Suppressor macrophage treated with lipopolysaccharide for 1 hour (primary cell): Measurements from ENCODE around the gene MICOS13.
"Not testable (repeated sequence)": the region's sequence is repeated elsewhere in the genome, so short reads cannot be mapped to it uniquely, and the experiment has no call there.

Source experiments
- DNase-seq, 3 donors: peaks; one replicate each; pipeline ENCODE4 v3.0.0-alpha.2; 2020 to 2022

MICOS13 gene

DNA sequence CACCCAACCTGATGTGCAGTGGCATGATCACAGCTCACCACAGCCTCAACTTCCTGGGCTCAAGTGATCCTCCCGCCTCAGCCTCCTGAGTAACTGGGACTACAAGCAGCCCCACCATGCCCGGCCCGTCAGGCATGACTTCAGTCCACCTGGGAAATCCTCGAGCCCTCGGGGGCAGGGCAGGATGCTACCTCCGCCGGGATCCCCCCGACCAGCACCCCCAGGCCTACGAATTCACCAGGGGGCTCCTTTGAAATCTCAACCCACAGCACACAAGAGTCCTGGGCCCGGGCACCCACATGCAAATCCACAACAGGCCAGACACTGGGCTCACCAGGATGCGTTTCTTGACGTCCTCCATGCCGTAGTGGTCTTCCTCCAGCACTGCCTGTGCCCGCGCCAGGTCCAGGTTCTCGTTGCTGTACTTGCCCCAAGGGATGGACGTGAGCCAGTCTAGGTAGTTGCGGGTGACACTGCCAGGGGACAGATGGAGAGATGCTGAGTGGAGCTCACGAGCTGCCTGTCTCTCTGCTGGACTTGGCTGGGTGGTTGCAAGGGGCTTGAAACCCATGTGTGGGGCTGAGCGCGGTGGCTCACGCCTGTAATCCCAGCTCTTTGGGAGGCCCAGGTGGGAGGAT, 20.3 kb upstream of the MICOS13 start:
- no peak for DNase-seq

DNA sequence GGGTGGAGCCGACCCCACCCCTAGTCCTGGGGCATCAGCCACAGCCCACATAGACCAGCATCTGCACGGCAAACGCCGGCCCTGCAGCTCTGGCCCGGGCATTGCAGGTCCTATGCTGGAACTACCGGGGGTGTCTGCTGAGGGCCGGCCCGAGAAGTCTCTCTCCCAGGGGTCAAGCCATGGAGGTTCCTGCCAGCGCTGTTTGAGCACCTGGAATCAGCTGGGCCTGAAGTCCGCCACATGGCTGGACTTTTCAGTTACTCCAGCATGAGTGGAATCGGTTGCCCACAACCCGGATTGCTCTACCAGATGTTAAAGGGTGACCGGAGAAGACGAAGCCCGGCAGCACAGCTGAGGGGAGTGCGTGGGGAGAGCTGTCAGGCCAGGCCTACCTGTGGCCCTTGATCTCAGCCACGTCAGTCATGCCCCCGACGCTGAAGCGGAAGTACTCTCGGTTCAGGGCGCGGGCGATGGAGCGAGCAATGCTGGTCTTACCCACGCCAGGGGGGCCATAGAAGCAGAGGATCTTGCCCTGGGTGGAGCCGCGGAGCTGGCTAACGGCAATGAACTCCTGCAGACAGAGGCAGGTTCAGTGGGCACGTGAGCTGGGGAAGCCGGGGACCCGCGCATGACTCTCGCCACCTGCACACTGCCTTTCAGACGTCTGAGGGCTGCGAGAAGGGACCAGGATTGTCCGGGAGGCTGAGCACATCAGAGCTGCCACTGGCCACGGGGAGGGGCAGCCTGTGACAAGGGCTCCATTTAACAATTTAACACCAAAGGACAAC, 18.5 kb upstream of the MICOS13 start:
- no peak for DNase-seq

DNA sequence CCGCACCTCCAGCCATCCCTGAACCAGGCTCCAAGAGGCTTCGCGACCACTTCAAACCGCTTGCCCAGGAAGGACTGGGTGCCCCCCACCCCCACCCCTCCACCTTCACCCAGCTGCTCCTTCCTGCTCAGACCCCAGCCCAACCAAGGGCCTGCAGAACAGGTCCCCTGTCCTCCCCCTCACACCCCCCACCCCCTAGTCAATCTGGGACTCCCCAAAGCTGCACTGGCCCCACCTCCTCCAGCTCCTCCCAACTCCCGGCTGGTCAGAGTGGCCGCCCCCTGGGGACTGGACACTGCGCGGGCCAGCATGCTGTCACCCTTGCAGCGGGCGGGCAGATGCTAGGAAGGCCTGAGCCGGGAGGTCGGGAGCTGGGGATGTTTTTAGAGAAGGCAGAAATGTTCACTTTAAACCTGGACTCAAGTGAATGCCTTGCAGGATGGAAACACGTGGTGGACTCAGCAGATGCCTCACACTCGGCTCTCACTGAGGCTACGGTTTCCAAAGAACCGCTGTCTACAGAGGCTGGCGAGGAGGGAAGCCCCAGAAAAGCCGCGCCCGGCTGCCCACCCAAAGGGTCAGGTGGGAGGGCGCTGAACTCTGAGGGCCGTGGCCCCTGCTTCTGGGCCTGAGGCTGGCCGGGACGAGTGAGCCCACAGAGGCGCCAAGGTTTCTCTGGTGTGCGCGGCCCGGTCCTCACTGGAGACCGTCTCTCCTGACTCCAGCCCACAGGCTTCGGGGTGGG, 17.7 kb upstream of the MICOS13 start:
- no peak for DNase-seq

DNA sequence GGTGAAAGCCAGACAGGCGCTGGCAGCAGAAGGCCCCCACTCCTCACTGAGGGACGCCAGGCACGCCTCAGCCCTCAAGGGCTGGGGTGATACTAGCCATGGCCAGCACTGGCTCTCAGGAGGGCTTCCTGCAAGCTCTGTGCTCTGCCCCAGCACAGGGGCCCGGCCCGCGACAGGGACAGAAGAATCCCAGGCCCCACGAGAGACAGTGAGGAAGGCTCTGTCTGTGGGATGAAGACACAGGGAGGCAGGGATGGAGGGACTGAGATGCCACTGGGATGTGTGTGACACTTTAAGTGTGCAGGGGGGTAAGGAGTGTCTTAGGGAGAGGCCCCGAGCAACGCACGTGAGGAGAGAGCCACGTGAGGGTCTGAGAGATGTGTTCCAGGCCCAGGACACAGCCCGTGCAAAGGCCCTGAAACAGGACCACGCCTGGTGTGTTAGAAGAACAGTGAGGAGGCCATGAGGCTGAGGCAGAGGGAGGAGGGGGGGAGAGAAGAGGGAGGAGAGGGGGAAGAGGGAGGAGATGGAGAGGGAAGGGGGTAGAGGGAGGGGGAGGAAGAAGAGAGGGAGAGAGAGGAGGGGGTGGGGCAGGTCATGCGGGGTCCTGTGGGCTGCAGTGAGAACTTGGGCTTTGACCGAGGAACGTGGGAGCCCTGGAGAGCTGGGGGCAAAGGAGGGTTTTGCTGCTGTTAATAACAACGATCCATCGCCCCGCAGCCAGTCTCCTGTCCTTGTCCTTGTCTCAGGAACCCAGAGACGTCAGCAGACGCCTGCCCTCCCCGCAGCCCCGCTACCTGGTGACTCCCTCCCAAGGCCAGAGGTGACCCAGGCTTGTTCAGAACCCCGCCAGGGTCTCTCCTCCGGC, 16.9 kb upstream of the MICOS13 start:
- no peak for DNase-seq

DNA sequence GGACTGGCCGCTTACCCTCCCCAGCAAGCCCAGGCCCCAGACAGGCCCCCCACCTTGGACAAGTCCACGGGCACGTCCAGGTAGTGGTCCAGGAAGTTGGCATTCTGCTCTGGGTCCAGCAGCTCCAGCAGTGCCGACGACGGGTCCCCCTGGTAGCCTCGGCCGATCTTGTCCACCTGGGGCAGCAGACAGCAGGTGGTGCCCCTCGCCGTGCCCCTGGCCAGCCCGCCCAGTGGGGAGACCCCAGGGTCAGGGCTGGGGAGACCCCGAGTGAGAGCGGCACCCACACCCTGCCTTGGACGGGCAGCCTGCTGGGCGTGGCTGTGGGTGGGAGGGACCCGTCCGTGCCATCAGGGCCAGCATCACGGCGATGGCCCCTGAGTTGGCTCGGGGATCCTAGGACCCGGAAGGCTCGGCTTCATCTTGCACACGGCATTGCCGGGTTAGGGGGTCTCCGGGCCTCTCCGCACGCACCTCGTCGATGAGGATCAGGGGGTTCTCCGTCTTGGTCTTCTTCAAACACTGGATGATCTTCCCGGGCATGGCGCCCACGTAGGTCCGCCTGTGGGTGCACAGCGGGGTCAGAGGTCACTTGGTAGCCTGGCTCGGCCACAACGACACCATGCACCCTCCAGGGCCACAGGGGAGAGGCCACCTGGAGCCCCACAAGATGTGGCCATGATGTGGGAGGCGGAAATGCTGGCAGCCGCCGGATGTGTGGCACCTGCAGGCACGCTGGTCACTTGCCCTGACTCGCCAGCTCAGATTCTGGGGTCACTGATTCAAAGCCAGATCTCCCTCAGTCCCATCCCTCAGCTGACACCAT, 16.1 kb upstream of the MICOS13 start:
- no peak for DNase-seq

DNA sequence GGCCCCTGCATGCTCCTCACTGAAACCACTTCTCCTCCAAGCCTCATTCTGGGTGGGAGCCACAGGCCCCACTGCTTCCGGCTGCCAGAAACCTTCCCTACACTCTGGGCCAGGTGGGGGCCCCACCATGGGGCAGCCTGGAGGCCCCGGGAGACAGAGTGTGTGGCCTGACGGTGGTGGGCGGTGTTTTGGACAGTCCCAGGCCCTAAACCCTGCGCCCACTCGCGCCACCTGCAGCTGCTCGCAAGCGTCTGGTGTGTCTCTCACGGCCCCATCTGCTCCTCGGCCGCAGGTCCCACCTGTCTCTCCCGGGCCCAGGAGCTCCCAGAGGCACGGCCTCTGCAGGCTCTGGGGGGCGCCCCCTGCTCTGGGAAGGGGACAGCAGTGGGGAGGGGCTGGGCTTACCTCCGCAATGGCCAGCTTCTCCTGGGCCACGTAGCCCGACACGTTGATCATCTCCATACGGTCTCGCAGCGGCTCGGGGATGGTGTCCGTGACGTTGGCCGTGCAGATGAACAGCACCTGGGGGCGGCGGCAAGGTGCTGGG, 15.4 kb upstream of the MICOS13 start:
- DNase-seq = no peak

DNA sequence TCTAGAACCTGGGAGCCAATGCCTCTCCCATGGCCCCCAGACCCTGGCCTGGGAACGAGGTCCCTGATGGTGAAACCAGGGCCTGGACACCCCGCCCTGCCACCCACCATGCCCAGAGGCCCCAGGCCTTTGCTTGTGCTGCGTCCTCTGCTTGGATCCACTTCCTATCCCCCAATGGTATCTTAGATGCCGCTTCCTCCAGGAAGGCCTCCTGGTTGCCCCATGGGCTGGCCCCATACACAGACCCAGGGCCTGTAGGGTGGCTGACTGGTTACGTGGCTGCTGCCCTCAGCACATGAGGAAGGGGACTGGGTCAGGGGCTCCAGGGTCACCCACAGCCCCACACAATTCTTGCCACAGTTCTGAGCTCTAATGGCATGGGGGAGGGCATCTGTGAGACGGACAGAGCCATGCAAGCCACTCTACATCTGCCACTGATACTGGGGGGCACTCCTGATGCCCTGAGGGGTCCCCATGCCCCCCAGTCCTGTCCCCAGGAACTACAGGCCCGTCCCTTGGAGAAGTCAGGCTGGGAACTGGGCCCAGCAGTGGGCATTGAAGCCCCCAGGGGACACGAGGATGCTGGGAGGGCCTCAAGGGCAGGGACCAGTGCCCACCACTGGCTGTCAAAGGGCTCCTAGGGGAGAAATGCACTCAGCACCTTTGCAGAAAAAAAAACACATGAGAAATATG, 14.8 kb upstream of the MICOS13 start:
- no peak for DNase-seq

DNA sequence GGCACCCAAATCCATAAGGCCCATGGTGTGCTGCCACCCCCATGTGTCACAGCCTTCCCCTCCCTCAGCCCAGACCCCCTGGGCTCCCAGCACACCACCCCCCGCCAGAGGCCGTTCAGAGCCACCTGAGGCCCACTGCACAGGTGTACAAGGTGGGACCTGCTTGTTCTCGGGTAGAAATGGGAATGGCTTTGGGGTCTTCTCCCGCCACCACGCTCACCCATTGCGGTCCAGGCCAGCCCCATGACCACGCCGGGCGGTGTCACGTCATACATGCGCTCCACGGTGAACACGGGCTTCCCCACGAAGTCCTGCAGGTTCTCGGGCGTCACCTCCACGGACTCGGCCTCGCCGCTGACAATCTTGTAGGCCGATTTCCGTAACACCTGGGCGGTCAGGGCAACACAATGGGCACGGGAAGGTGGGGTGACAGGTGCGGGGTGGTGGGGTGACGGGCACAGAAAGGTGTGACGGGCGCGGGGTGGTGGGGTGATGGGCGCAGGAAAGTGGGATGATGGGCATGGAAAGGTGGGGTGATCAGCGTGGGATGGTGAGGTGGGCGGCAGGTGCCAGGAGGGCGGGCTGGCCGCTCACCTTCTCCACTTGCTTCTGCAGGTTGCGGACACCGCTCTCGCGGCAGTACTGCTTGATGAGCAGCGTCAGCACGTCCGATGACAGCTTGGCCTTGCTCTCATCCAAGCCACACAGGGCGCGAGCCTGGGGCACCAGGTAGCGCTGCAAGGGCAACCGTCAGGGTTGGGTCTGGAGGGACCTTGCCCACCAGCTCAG, 14.0 kb upstream of the MICOS13 start:
- no peak for DNase-seq

DNA sequence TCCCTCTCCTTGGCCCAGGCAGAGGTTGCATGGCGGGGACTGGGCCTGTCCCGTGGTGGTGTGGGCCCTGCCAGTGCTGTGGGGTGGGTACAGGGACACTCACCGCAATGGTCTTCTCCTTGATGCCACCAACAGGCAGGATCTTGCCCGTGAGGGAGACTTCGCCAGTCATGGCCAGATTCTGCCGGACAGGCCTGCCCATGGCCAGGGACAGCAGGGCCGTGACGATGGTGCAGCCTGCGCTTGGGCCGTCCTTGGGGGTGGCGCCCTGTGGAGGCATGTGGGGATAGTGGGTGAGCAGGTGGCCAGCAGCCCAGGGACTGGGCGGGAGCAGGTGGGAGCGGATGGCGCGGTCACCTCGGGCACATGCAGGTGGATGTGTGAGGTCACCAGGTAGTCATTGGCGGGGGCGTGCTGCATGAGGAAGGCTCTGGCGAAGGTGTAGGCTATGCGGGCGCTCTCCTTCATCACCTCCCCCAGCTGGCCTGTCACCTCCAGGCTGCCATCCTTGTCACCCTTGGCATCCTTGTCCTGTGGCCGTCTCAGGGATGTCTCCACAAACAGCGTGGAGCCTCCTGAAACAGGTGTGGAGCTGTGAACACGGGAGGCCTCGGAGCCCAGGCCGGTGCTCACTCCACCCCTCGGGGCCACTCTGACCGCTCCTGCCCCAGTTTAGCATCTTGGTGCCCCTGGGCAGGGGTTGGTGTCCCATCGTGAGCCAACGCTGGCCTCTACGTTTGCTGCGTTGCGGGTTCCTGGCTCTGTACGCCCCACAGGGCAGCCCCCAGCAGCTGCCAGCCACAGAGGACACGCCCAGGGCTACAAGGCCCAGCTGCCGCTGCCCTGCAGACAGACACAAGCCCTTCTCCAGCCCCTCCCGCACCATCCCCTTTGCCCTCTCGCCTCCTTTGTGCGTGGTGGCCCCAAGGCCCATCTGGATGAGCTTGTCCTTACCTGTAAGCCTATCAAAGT, 13.2 kb upstream of the MICOS13 start:
- DNase-seq = no peak

DNA sequence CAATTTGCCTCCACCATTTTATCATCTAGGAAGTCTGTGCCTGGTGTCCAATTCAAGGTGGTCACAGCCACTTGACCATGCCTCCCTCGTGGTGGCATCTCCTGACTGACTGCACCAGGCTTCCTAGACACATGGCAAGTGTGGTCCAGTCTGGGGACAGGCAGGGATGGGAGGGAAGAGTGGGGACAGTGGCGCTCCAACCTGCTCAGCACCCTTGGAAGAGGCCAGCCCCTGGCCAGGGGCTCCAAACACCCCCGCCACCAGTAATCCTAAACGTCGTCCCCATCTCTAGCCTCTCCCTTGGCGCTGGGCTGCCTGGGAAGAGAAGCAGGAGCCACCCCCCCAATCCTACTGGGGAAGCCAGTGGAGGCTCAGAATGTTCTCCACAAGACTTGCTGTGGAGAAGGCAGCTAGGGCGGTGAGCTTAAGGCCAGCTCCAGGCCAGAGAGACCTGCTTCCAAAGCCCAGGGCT, 12.4 kb upstream of the MICOS13 start:
- no peak for DNase-seq

DNA sequence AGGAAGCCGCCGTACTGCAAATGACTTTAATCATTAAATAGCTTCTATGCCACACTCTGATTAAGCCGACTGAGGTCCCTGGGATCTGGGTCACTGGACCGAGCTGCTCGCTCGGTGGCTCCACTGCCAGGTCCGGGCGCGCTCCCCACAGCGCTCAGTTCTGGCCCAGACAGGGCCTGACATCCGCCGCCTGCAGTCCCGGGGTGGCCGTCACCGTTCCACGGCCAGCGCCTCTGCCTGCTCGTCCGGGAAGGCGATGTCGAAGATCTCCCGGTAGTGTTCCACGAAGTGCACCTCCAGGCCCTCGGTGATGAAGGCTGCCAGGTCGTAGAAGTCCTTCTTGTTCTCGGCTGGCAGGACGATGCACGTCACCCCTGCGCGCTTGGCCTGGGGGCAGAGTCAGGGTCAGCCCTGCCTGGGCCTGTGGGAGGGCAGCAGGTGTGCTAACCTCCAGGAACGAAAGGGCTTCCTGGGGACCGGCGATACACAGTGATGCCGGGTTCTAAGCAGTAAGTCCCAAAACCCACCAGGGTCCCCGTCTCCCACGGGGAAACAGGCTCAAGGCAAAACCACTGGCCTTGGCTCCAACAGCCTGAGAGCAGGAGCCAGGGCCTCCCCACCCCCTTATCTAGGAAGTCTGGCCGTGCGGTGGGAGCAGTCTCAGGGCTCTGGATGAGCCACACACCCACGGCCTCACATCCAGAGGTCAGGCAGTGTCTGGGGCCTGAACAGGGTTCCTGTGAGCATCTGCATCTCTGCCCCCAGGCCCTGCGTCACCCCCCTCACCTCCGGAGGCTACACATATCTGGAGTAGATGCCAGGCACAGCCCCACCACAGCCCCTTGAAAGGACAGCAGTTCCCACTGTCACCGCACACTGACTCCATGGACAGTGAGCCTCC, 11.8 kb upstream of the MICOS13 start:
- no peak for DNase-seq

DNA sequence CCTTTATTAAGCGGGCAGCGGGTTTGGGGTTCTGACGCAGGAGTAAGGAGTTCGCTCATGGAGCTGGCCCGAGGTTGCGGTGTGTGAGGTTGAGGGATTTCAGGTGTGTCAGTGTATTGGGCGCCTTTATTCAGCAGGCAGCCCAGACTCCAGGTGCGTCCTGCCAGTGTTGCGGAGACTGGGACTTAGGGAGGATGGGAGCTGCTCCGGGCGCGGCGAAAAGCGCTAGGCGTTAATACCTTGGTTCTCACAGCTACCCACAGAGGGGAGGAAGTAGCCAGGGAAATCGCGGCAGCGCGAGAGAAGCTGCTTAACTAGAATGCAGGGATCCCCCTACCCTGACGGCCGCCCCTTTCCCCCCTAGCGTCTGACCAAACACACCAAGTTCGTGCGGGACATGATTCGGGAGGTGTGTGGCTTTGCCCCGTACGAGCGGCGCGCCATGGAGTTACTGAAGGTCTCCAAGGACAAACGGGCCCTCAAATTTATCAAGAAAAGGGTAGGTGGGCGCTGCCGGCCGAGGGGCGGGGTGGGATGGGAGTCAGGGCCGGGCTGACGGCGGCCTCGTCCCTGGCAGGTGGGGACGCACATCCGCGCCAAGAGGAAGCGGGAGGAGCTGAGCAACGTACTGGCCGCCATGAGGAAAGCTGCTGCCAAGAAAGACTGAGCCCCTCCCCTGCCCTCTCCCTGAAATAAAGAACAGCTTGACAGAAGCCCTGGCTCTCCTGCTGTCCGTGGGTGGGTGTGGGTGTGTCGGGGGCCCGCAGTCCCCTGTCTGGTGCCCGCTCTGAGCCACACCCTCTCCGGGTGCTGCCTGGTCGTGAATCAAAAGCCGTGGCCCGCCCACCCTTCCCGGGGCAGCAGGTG, 10.9 kb upstream of the MICOS13 start:
- DNase-seq = peak; percentile 23 to 41 (median 35)

DNA sequence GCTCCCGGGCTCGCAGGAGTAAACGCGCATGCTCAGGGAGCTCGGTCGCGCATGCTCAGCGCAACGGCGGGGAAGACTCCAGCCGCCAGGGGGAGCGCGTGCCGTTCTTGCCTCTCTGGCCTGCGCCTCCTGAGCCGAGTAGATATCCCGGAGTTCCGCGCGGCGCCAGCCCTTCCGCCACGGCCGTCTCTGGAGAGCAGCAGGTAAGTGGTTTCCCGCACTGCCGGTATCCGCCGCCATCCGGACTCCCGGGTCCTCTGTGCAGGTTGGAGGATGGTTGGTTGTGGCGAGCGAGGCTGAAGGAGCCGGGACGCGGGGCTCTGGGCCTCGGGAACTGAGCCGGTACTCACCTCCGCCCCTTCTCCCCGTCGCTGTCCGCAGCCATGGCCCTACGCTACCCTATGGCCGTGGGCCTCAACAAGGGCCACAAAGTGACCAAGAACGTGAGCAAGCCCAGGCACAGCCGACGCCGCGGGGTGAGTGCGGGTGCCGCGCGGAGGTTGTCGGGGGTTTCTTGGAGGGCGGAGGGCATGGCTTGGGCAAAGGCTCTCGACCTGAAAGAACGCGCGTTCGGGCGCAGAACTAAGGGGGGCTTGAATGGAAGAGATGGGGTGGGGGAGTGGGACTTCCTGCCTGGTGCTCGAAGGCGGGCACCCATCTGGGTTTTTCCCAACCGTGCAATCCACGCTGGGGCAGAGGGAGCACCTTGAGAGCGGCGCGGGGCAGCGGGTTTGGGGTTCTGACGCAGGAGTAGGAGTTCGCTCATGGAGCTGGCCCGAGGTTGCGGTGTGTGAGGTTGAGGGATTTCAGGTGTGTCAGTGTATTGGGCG, 10.0 kb upstream of the MICOS13 start, which contains the start of gene RPL36:
RPL36 (plus strand) TSS at position 171 of the 830 bp plus-strand sequence; CDS start at position 384, 213 bp downstream.
- peak; percentile 99 for DNase-seq

DNA sequence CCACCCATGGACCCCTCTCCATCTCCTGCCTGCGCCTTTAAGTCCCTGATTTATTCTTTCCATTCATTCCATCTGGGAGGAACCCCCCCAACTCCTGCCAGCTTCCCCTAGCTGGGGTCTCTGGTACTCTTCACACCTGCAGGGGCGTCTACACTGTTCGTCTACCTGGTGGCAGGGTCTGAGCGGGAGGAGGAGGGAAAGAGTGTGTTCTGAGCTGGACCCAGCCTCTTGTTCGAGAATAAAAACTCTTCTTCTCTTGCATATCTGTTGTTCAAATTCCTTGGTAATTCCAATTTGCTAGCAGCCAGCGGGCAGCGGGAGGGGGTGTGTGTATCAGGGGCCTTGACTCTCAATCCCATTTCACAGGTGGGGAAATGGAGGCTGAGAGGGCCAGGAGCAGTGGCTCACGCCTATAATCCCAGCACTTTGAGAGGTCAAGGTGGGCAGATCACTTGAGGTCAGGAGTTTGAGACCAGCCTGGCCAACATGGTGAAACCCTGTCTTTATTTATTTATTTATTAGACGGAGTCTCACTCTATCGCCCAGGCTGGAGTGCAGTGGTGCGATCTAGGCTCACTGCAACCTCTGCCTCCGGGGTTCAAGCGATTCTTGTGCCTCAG, 8.1 kb upstream of the MICOS13 start:
- not testable (repeated sequence) for DNase-seq
